Ovary (tissue), 3 donors: ENCODE data around the gene CISD2.
"Not testable (repeated sequence)": the region's sequence is repeated elsewhere in the genome, so short reads cannot be mapped to it uniquely, and the experiment has no call there.

ENCODE experiments used
- EP300 ChIP-seq: sonication (generic); formaldehyde crosslinking; IDR thresholded peaks from one replicate; pipeline ENCODE4 v1.6.1; 2017; ENCODE audit warnings: antibody characterized with exemption
- POLR2A ChIP-seq: fragments of 450-650 bp; IDR thresholded peaks from one replicate; pipeline ENCODE4 v1.6.1; 2017; ENCODE audit warnings: antibody characterized with exemption, mild to moderate bottlenecking, moderate library complexity
- TF ChIP-seq, protein P1 (sequence below), 3 donors: fragments of 450-650 bp in 2 of 3; fragments of 200-600 bp in 1 of 3; IDR thresholded peaks; one replicate each; pipeline versions ENCODE4 v1.5.1 to v1.8.0; 2016 to 2022; ENCODE audit warnings: antibody characterized with exemption in 3 of 3, mild to moderate bottlenecking in 1 of 3
- donor health status: DM: no; HTN: no; CAD: no.

DNA sequence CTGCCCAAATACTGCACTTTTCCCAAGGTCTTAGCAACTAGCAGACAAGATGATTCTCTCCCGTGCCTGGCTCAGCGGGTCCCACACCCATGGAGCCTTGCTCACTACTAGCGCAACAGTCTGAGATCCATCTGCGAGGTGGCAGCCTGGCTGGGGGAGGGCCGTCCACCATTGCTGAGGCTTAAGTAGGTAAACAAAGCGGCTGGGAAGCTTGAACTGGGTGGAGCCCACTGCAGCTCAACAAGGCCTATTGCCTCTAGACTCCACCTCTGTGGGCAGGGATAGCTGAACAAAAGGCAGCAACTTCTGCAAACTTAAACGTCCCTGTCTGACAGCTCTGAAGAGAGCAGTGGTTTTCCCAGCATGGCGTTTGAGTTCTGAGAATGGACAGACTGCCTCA is 50.9 kb downstream of the CISD2 start:
- TF ChIP-seq, protein P1, sequence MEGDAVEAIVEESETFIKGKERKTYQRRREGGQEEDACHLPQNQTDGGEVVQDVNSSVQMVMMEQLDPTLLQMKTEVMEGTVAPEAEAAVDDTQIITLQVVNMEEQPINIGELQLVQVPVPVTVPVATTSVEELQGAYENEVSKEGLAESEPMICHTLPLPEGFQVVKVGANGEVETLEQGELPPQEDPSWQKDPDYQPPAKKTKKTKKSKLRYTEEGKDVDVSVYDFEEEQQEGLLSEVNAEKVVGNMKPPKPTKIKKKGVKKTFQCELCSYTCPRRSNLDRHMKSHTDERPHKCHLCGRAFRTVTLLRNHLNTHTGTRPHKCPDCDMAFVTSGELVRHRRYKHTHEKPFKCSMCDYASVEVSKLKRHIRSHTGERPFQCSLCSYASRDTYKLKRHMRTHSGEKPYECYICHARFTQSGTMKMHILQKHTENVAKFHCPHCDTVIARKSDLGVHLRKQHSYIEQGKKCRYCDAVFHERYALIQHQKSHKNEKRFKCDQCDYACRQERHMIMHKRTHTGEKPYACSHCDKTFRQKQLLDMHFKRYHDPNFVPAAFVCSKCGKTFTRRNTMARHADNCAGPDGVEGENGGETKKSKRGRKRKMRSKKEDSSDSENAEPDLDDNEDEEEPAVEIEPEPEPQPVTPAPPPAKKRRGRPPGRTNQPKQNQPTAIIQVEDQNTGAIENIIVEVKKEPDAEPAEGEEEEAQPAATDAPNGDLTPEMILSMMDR (IDR thresholded peaks at IDR 0.05), result not testable (repeated sequence)
- TF ChIP-seq POLR2A, EP300: not testable (repeated sequence)
